Neural progenitor cell (in vitro differentiated cells): ENCODE measurements around the gene UBE2D2. TPM values are rescaled to one million over a fixed set of nuclear protein-coding genes. Genes with fewer than 3 reads are reported as not detected.
A peak's percentile ranks its signal among the peaks of the same experiment; 100 is the strongest.

Source experiments
- DNase-seq: peaks from one replicate; pipeline ENCODE4 v3.0.0-alpha.2; 2016; ENCODE audit warnings: low spot score
- H2AFZ ChIP-seq: fragments of 200-600 bp; sonication (generic); replicated peaks from 2 replicates; pipeline ENCODE4 v1.6.1; 2016; ENCODE audit warnings: antibody characterized with exemption
- H3F3A ChIP-seq: fragments of 200-600 bp; sonication (generic); 2 replicates; pipeline ENCODE4 v1.6.1; 2016; ENCODE audit warnings: antibody characterized with exemption, low read depth
- H3K27ac ChIP-seq: fragments of 200-600 bp; sonication (generic); 2 replicates; pipeline ENCODE4 v1.5.1; 2016; ENCODE audit warnings: mild to moderate bottlenecking
- H3K27me3 ChIP-seq: fragments of 200-600 bp; sonication (generic); 2 replicates; pipeline ENCODE4 v1.6.1; 2016; ENCODE audit warnings: mild to moderate bottlenecking, moderate library complexity
- H3K36me3 ChIP-seq: fragments of 200-600 bp; sonication (generic); 2 replicates; pipeline ENCODE4 v1.5.1; 2016
- H3K4me1 ChIP-seq: fragments of 200-600 bp; sonication (generic); 2 replicates; pipeline ENCODE4 v1.6.1; 2016; ENCODE audit warnings: mixed run types
- H3K4me2 ChIP-seq: fragments of 200-600 bp; sonication (generic); 2 replicates; pipeline ENCODE4 v1.6.1; 2016
- H3K4me3 ChIP-seq: fragments of 200-600 bp; sonication (generic); 2 replicates; pipeline ENCODE4 v1.5.1; 2016
- H3K79me2 ChIP-seq: fragments of 200-600 bp; sonication (generic); 2 replicates; pipeline ENCODE4 v1.6.1; 2016; ENCODE audit warnings: low read depth
- H3K9ac ChIP-seq: fragments of 200-600 bp; sonication (generic); 2 replicates; pipeline ENCODE4 v1.6.1; 2016
- H3K9me3 ChIP-seq: fragments of 200-600 bp; sonication (generic); 2 replicates; pipeline ENCODE4 v1.5.1; 2016; ENCODE audit warnings: low read depth
- H4K20me1 ChIP-seq: fragments of 200-600 bp; sonication (generic); 2 replicates; pipeline ENCODE4 v1.6.1; 2016; ENCODE audit warnings: low read depth
- H3K27ac Mint-ChIP-seq: 3 replicates; pipeline ENCODE4 v1.8.0; 2021; ENCODE audit warnings: mixed read lengths
- H3K27me3 Mint-ChIP-seq: 2 replicates; pipeline ENCODE4 v1.8.0; 2022; ENCODE audit warnings: low read depth, mild to moderate bottlenecking, inconsistent platforms, moderate library complexity, mixed read lengths; ENCODE audit not compliant: insufficient read depth
- H3K36me3 Mint-ChIP-seq: 3 replicates; pipeline ENCODE4 v1.8.0; 2021; ENCODE audit warnings: mixed read lengths
- H3K4me1 Mint-ChIP-seq: 3 replicates; pipeline ENCODE4 v1.8.0; 2021; ENCODE audit warnings: mixed read lengths
- H3K4me3 Mint-ChIP-seq: 3 replicates; pipeline ENCODE4 v1.8.0; 2021; ENCODE audit warnings: mild to moderate bottlenecking, moderate library complexity, mixed read lengths
- H3K9me3 Mint-ChIP-seq: 3 replicates; pipeline ENCODE4 v1.8.0; 2020; ENCODE audit warnings: mixed read lengths
- CTCF ChIP-seq: fragments of 200-600 bp; sonication (generic); IDR thresholded peaks from 2 replicates; pipeline ENCODE4 v1.5.1; 2017; ENCODE audit warnings: antibody characterized with exemption, mild to moderate bottlenecking
- EZH2 ChIP-seq: fragments of 200-600 bp; sonication (generic); IDR thresholded peaks from 2 replicates; pipeline ENCODE4 v1.6.1; 2017; ENCODE audit warnings: antibody characterized with exemption, mild to moderate bottlenecking, moderate library complexity
- EZH2phosphoT487 ChIP-seq: fragments of 200-600 bp; sonication (generic); IDR thresholded peaks from 2 replicates; pipeline ENCODE4 v1.6.1; 2017; ENCODE audit warnings: antibody characterized with exemption
- total RNA-seq: library from RNA; depleted of rRNA; stranded (reverse); fragments of >200 nt; gene quantifications from 2 replicates; pipeline ENCODE4 v1.2.3, GENCODE V29; 2015; ENCODE audit warnings: low replicate concordance

The UBE2D2 gene
- total RNA-seq, 1 donor from 2014 or later = 141 TPM

- Mint-ChIP-seq H3K4me3 (no peak overlapping the region), H3K27ac (peak overlapping the region; percentile 93), H3K27me3 (no peaks in the 10 kb centered on the region), H3K36me3 (no peaks in the 10 kb centered on the region), H3K9me3 (no peaks in the 10 kb centered on the region), H3K4me1 (peaks cover 81% of the 10 kb centered on the region)
- H3K9ac ChIP-seq = no peak overlapping the region
- H3K4me1 ChIP-seq = peaks cover 77% of the 10 kb centered on the region
- H3K27ac ChIP-seq = no peak overlapping the region
- TF ChIP-seq CTCF (no peak), EZH2 (no peak), EZH2phosphoT487 (no peak)
- H3F3A ChIP-seq = peaks cover 51% of the 10 kb centered on the region
- no peak overlapping the region for H2AFZ ChIP-seq
- H3K9me3 ChIP-seq = no peaks in the 10 kb centered on the region
- peaks cover 89% of the 10 kb centered on the region for H3K79me2 ChIP-seq
- no peaks in the 10 kb centered on the region for H3K36me3 ChIP-seq
- DNase-seq = peak; percentile 67
- peaks cover 53% of the 10 kb centered on the region for H4K20me1 ChIP-seq
- no peaks in the 10 kb centered on the region for H3K27me3 ChIP-seq
- peak overlapping the region; percentile 57 for H3K4me2 ChIP-seq
- no peak overlapping the region for H3K4me3 ChIP-seq
These were observed 94.7 kb downstream of the UBE2D2 start for GRCh38 chr5:139655727-139656271.

- Histone ChIP-seq H3K27me3 (no peaks in the 10 kb centered on the region), H3F3A (peaks cover 33% of the 10 kb centered on the region), H3K79me2 (peaks cover 98% of the 10 kb centered on the region), H3K9me3 (no peaks in the 10 kb centered on the region), H3K4me2 (no peak overlapping the region), H2AFZ (no peak overlapping the region), H3K4me3 (no peak overlapping the region), H3K4me1 (peaks cover 65% of the 10 kb centered on the region), H4K20me1 (peaks cover 45% of the 10 kb centered on the region), H3K9ac (no peak overlapping the region), H3K27ac (no peak overlapping the region), H3K36me3 (no peaks in the 10 kb centered on the region)
- Mint-ChIP-seq H3K4me1 (peaks cover 75% of the 10 kb centered on the region), H3K36me3 (no peaks in the 10 kb centered on the region), H3K27me3 (no peaks in the 10 kb centered on the region), H3K27ac (peak overlapping the region; percentile 12), H3K9me3 (no peaks in the 10 kb centered on the region), H3K4me3 (peak overlapping the region; percentile 0)
- TF ChIP-seq EZH2phosphoT487 (no peak), EZH2 (no peak), CTCF (no peak)
- DNase-seq = no peak
These were observed 96.5 kb downstream of the UBE2D2 start for GRCh38 chr5:139657363-139658321.

GRCh38 chr5:139658501-139658927, 97.4 kb downstream of the UBE2D2 start:
- Histone ChIP-seq H3K9ac (no peak overlapping the region), H3K27ac (no peak overlapping the region), H3K4me3 (no peak overlapping the region), H3K36me3 (no peaks in the 10 kb centered on the region), H3K4me1 (peaks cover 56% of the 10 kb centered on the region), H3K79me2 (peaks cover 98% of the 10 kb centered on the region), H4K20me1 (peaks cover 41% of the 10 kb centered on the region), H3F3A (peaks cover 30% of the 10 kb centered on the region), H3K27me3 (no peaks in the 10 kb centered on the region), H3K4me2 (peak overlapping the region; percentile 45), H3K9me3 (no peaks in the 10 kb centered on the region), H2AFZ (no peak overlapping the region)
- H3K4me1 Mint-ChIP-seq = peaks cover 73% of the 10 kb centered on the region
- H3K4me3 Mint-ChIP-seq = peak overlapping the region; percentile 69
- H3K27me3 Mint-ChIP-seq = no peaks in the 10 kb centered on the region
- H3K36me3 Mint-ChIP-seq = no peaks in the 10 kb centered on the region
- H3K9me3 Mint-ChIP-seq = no peaks in the 10 kb centered on the region
- TF ChIP-seq CTCF (no peak), EZH2 (no peak), EZH2phosphoT487 (no peak)
- no peak for DNase-seq
- H3K27ac Mint-ChIP-seq = no peak overlapping the region
